NCI-H2081 treated with DMSO at 0.1 percent for 48 hours (cell line): ENCODE measurements around the gene RRP15.

Experiments
- DNase-seq: peaks from one replicate; lab custom pipeline; 2025; lab: John Stamatoyannopoulos, UW

The RRP15 gene

GRCh38 chr1:218339267-218339831 lies 54.3 kb downstream of the RRP15 start:
- no peak for DNase-seq

GRCh38 chr1:218341325-218341724 lies 56.2 kb downstream of the RRP15 start:
- DNase-seq = no peak

GRCh38 chr1:218342091-218342490 lies 57.0 kb downstream of the RRP15 start:
- no peak for DNase-seq

GRCh38 chr1:218344814-218345672 lies 60.0 kb downstream of the RRP15 start, which contains the start of gene TGFB2:
TGFB2 (plus strand) TSS chr1:218345336; CDS start chr1:218346702, 1,366 bp downstream.
- DNase-seq = peak; percentile 37

GRCh38 chr1:218345673-218346390 lies 60.7 kb downstream of the RRP15 start:
- DNase-seq = no peak

GRCh38 chr1:218346391-218347204 lies 61.5 kb downstream of the RRP15 start:
- no peak for DNase-seq

- DNase-seq = no peak
Observed at GRCh38 chr1:218347336-218347722, 62.2 kb downstream of the RRP15 start.

GRCh38 chr1:218347723-218348627 lies 62.9 kb downstream of the RRP15 start:
- no peak for DNase-seq

- DNase-seq = no peak
Observed at GRCh38 chr1:218348628-218349071, 63.6 kb downstream of the RRP15 start.

- DNase-seq = no peak
Observed at GRCh38 chr1:218349348-218350034, 64.4 kb downstream of the RRP15 start.

GRCh38 chr1:218350035-218350525 lies 65.0 kb downstream of the RRP15 start:
- no peak for DNase-seq

- no peak for DNase-seq
Observed at GRCh38 chr1:218350801-218351266, 65.7 kb downstream of the RRP15 start.

GRCh38 chr1:218351391-218352074 lies 66.4 kb downstream of the RRP15 start:
- no peak for DNase-seq

- DNase-seq = no peak
Observed at GRCh38 chr1:218352075-218352438, 67.0 kb downstream of the RRP15 start.

GRCh38 chr1:218353656-218354055 lies 68.6 kb downstream of the RRP15 start:
- DNase-seq = no peak

- DNase-seq = no peak
Observed at GRCh38 chr1:218355278-218355677, 70.2 kb downstream of the RRP15 start.

GRCh38 chr1:218357211-218357892 lies 72.3 kb downstream of the RRP15 start:
- DNase-seq = no peak

GRCh38 chr1:218357893-218358232 lies 72.8 kb downstream of the RRP15 start:
- no peak for DNase-seq
